Transverse colon (tissue), 4 donors: ENCODE measurements around the gene TP53BP2. TPM values are rescaled to one million over a fixed set of nuclear protein-coding genes. Genes with fewer than 3 reads are reported as not detected.

Experiments
- DNase-seq: peaks from one replicate; pipeline ENCODE4 v3.0.0-alpha.2; 2019
- H3K27ac ChIP-seq, 4 donors: fragments of 200-600 bp; sonication (generic); 2 replicates each; pipeline ENCODE4 v1.5.1; 2016 to 2018; ENCODE audit warnings: inconsistent platforms in 4 of 4
- H3K27me3 ChIP-seq: fragments of 200-600 bp; sonication (generic); 2 replicates; pipeline ENCODE4 v1.5.1; 2017; ENCODE audit warnings: inconsistent platforms
- H3K36me3 ChIP-seq, 4 donors: fragments of 200-600 bp; sonication (generic); 2 replicates each; pipeline ENCODE4 v1.5.1; 2017 to 2019; ENCODE audit warnings: inconsistent platforms in 4 of 4
- H3K4me1 ChIP-seq, 4 donors: fragments of 200-600 bp; sonication (generic); 2 replicates each; pipeline ENCODE4 v1.5.1; 2017 to 2020; ENCODE audit warnings: inconsistent platforms in 4 of 4
- H3K4me3 ChIP-seq, 4 donors: fragments of 200-600 bp; sonication (generic); 1 replicate in 1 of 4; 2 replicates in 3 of 4; pipeline versions ENCODE4 v1.5.1 to v1.6.1; 2017 to 2019; ENCODE audit warnings: inconsistent platforms in 4 of 4
- H3K9me3 ChIP-seq, 2 donors: fragments of 200-600 bp; sonication (generic); 2 replicates each; pipeline ENCODE4 v1.5.1; 2017 to 2019; ENCODE audit warnings: inconsistent platforms in 2 of 2
- EP300 ChIP-seq: sonication (generic); formaldehyde crosslinking; IDR thresholded peaks from one replicate; pipeline ENCODE4 v1.6.1; 2017; ENCODE audit warnings: antibody characterized with exemption, low read depth
- POLR2A ChIP-seq: fragments of 450-650 bp; IDR thresholded peaks from one replicate; pipeline ENCODE4 v1.6.1; 2016; ENCODE audit warnings: antibody characterized with exemption, mild to moderate bottlenecking, moderate library complexity
- POLR2AphosphoS5 ChIP-seq, 3 donors: sonication (generic); formaldehyde crosslinking; IDR thresholded peaks; one replicate each; pipeline ENCODE4 v1.6.1; 2016; ENCODE audit warnings: antibody characterized with exemption in 3 of 3
- WGBS, 2 donors: methylation state at CpG; one replicate each; pipeline ENCODE4 v1.1.5; 2018; ENCODE audit warnings: low coverage in 1 of 2; 5-methylcytosine and 5-hydroxymethylcytosine counted together
- in situ Hi-C, 4 donors: fragments of 200-750 bp; cut with MboI; loops; one replicate each; pipeline versions ENCODE4 v1.15.0 to v1.15.1; 2017; ENCODE audit warnings: low sequenced_read_pairs in 3 of 4, low pct_ligation_motif_present in 1 of 4, low pct_unique_long_range_greater_than_20kb in 1 of 4
- intact Hi-C: fragments of 100-400 bp; cut with DNase I; formaldehyde crosslinking; loops from one replicate; pipeline ENCODE4 v1.15.1; 2023; ENCODE audit warnings: low total_unique reads
- total RNA-seq, 4 donors: library from RNA; depleted of rRNA; stranded (reverse); fragments of >200 nt; gene quantifications; one replicate each; pipeline ENCODE4 v1.1.0, GENCODE V29; 2016
- TF ChIP-seq, protein P1 (sequence below), 5 experiments: fragments of 200-600 bp in 3 of 5; fragments of 450-650 bp in 2 of 5; sonication (generic) in 3 of 5; IDR thresholded peaks; 1 replicate in 2 of 5; 2 replicates in 3 of 5; pipeline ENCODE4 v1.5.1; 2016 to 2017; ENCODE audit warnings: antibody characterized with exemption in 5 of 5, inconsistent platforms in 3 of 5, mild to moderate bottlenecking in 2 of 5, moderate library complexity in 1 of 5

TP53BP2 gene
- total RNA-seq, 4 donors from 2014 or later, result 11.9 to 82.7 (median 31.2) TPM

DNA sequence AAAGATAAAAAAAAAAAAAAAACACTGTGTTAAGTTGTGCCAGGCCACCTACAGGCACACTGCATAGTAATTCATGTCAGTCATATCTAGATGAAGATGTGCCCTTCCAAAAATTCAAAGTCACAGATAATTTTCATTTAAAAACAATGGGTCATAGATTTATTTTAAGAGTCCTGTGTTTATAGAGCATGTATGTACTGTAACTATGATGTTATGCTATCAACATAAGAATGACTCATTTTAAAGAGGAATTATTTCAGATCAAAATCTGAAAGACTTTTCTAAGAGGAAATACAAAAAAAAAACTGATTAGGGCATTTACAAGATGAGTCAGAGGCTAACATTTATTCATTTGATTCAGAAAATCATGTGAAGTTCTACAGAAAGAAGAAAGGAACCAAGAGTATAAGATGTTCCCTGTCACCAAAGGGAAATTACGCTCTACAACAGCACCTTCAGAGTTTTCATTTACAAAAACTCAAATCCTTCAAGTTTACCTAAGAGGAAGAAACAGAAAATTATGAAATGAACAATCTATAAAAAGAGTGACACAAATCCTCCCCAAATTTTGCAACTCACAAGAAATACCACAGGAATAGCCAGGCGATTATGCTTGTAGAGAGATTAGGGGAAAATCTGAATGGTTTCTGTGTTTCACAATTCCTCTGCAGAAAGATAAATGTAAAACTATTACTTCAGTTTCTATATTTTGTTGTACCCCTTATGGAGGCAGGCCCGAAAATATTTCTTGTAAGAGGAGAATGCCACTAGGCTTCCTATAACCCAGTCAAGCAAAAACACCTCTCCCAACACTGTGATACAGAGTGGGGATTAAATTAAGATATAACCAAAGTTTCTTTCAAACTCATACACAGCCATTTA is 13.8 kb downstream of the TP53BP2 start:
- in situ Hi-C loops (no loop called here), intact Hi-C loops (no loop called here)
- H3K36me3 ChIP-seq, result no peaks in the 10 kb centered on the region
- H3K4me1 ChIP-seq, result peaks cover 6 to 49% (median 21%) of the 10 kb centered on the region in 4 donors
- H3K27ac ChIP-seq, result peak overlapping the region; percentile 49 to 62 (median 54)
- 40 to 64% methylated on average over 3 of the region's 3 CpGs for WGBS, 2 donors
- DNase-seq, result no peak
- H3K4me3 ChIP-seq, result no peak overlapping the region
- TF ChIP-seq, protein P1, sequence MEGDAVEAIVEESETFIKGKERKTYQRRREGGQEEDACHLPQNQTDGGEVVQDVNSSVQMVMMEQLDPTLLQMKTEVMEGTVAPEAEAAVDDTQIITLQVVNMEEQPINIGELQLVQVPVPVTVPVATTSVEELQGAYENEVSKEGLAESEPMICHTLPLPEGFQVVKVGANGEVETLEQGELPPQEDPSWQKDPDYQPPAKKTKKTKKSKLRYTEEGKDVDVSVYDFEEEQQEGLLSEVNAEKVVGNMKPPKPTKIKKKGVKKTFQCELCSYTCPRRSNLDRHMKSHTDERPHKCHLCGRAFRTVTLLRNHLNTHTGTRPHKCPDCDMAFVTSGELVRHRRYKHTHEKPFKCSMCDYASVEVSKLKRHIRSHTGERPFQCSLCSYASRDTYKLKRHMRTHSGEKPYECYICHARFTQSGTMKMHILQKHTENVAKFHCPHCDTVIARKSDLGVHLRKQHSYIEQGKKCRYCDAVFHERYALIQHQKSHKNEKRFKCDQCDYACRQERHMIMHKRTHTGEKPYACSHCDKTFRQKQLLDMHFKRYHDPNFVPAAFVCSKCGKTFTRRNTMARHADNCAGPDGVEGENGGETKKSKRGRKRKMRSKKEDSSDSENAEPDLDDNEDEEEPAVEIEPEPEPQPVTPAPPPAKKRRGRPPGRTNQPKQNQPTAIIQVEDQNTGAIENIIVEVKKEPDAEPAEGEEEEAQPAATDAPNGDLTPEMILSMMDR (IDR thresholded peaks at IDR 0.05), result no peak
- no peak for TF ChIP-seq EP300
- no peaks in the 10 kb centered on the region for H3K9me3 ChIP-seq
- H3K27me3 ChIP-seq, result no peaks in the 10 kb centered on the region

DNA sequence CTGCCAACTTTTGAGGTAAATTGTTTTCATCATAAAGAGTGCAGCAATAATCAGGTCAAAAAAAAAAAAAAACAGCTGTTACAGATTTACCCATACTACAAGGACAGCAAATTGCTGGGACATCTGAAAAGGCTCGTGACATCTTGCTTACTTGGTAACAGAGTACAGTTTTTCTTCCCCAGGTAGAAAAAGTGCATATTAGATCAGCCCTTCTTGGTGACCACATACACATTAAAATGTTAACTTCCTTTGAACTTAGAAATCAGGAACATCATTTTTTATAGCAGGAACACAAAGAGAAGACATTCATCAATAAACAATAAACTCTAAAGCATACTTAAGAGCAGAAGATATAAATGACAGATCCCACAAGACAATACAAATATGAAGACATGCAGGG is 16.1 kb downstream of the TP53BP2 start:
- H3K27me3 ChIP-seq, result no peaks in the 10 kb centered on the region
- H3K4me3 ChIP-seq, result no peak overlapping the region
- peaks cover 6 to 39% (median 18%) of the 10 kb centered on the region in 4 donors for H3K4me1 ChIP-seq
- H3K9me3 ChIP-seq, result no peaks in the 10 kb centered on the region
- no peaks in the 10 kb centered on the region for H3K36me3 ChIP-seq
- DNase-seq, result no peak
- WGBS, 2 donors, result 64 to 70% methylated on average over 1 of the region's 1 CpG
- in situ Hi-C loops (no loop called here), intact Hi-C loops (no loop called here)
- H3K27ac ChIP-seq, result no peak overlapping the region
- TF ChIP-seq POLR2AphosphoS5 (IDR thresholded peaks at IDR 0.05) (no peak), EP300 (no peak), POLR2A (no peak)
- TF ChIP-seq, protein P1 (IDR thresholded peaks at IDR 0.05), result no peak

DNA sequence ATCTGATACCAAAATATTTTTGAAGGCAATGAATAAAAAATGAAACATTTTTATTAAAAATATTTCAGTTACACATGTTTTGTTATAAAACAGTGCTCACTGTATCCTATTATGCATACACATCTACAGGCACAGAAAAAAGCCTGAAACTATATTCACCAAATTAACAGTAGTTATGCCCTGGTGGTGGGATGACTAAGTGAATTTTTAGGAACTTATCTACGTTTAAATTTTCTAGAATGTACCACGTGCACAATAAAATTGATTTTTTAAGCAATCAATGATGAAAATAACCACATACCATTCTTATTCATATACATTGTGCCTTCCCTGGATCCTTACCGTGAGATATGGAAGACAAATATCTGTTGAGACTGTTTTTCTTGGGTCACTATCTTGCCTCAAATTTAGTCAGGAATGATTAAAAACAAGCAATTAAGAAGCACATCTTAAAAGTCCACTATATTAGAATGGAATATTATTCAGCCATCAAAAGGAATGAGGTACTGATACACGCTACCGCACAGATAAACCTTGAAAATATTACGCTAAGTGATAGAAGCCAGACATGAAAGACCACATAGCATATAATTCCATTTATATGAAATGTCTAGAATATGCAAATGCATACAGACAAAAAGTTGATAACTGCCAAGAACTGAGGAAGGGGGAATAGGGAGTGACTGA is 17.4 kb downstream of the TP53BP2 start:
- no peak for DNase-seq
- Histone ChIP-seq H3K9me3 (no peaks in the 10 kb centered on the region), H3K27me3 (no peaks in the 10 kb centered on the region), H3K4me1 (peaks cover 6 to 34% (median 15%) of the 10 kb centered on the region in 4 donors), H3K36me3 (no peaks in the 10 kb centered on the region), H3K27ac (no peak overlapping the region), H3K4me3 (no peak overlapping the region)
- TF ChIP-seq POLR2AphosphoS5 (IDR thresholded peaks at IDR 0.05) (no peak), POLR2A (no peak), EP300 (no peak)
- TF ChIP-seq, protein P1 (IDR thresholded peaks at IDR 0.05), result no peak
- intact Hi-C loops, result no loop called here
- 90 to 95% methylated on average over 6 of the region's 6 CpGs for WGBS, 2 donors
- in situ Hi-C loops, result no loop called here

DNA sequence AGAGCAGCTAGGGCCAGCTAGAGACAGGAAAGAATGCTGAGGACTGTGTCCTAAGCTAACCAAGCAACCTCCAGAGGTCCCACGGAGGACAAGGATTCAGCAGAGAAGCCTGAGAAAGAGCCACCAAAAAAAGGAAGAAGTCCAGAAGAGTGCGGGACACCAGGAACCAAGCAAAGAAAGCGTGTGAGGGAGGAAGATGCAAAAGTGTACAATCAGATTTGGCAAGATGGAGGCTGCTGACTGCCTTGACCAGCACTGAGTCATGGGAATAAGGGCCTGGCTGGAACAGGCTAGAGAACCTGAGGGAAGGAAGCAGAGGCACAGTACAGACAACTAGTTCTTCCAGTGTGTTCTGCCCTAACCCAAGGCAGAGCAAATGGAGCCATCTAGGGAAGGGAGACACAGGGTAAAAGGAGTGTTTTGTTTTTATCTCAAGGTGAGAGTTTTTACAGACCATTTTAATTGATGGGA is 18.5 kb downstream of the TP53BP2 start:
- no peak for TF ChIP-seq EP300
- no peak for TF ChIP-seq POLR2AphosphoS5 (IDR thresholded peaks at IDR 0.05)
- TF ChIP-seq, protein P1 (IDR thresholded peaks at IDR 0.05), result no peak
- no peak for TF ChIP-seq POLR2A
- Histone ChIP-seq H3K9me3 (no peaks in the 10 kb centered on the region), H3K4me1 (peaks cover 0 to 28% (median 8%) of the 10 kb centered on the region in 4 donors), H3K4me3 (no peak overlapping the region), H3K36me3 (no peaks in the 10 kb centered on the region), H3K27ac (no peak overlapping the region), H3K27me3 (no peaks in the 10 kb centered on the region)
- 67 to 90% methylated on average over 1 to 3 of the region's 3 CpGs for WGBS, 2 donors
- DNase-seq, result no peak
- intact Hi-C loops, result no loop called here
- in situ Hi-C loops, result no loop called here
